Measurements from ENCODE around the gene ZNF423.

GRCh38 chr16:49811644-49812334 is 44.1 kb downstream of the ZNF423 start:
- TF ChIP-seq CTCF (IDR thresholded peaks at IDR 0.05; ENCODE audit: low read depth, low read length, poor library complexity, severe bottlenecking) (no peak), EZH2phosphoT487 (IDR thresholded peaks at IDR 0.05; ENCODE audit: borderline replicate concordance, low read length) (no peak)

Measured in DOHH2 (cell line).